Kidney epithelial cell (primary cell): ENCODE data around the gene SYNE1. TPM values are rescaled to one million over a fixed set of nuclear protein-coding genes. Genes with fewer than 3 reads are reported as not detected.

Experiments used
- DNase-seq: peaks from one replicate; pipeline ENCODE4 v3.0.0-alpha.2; 2010; ENCODE audit warnings: low read depth
- H3K27me3 ChIP-seq: 2 replicates; pipeline ENCODE4 v1.6.0; 2011; ENCODE audit warnings: low read length; ENCODE audit not compliant: control insufficient read depth, insufficient read depth
- H3K36me3 ChIP-seq: 2 replicates; pipeline ENCODE4 v1.5.1; 2011; ENCODE audit warnings: low read length; ENCODE audit not compliant: control insufficient read depth, insufficient read depth
- H3K4me3 ChIP-seq: 2 replicates; pipeline ENCODE4 v1.5.1; 2011; ENCODE audit warnings: low read depth, mild to moderate bottlenecking, control low read depth, low read length
- CTCF ChIP-seq: IDR thresholded peaks from 2 replicates; pipeline ENCODE4 v1.5.1; 2011; ENCODE audit warnings: mild to moderate bottlenecking, moderate library complexity, low read length, control low read depth, inconsistent platforms; ENCODE audit not compliant: insufficient read depth, poor library complexity, severe bottlenecking
- total RNA-seq: library from RNA; depleted of rRNA; stranded (reverse); fragments of >200 nt; gene quantifications from 2 replicates; pipeline ENCODE4 v1.2.3, GENCODE V29; 2015

SYNE1 gene
- total RNA-seq, 1 donor from 2014 or later: 43.1 TPM

GRCh38 chr6:152605342-152605741 lies 31.8 kb downstream of the SYNE1 start:
- DNase-seq: no peak
- H3K36me3 ChIP-seq: no peaks in the 10 kb centered on the region
- no peak for TF ChIP-seq CTCF
- no peak overlapping the region for H3K4me3 ChIP-seq
- H3K27me3 ChIP-seq: no peaks in the 10 kb centered on the region

GRCh38 chr6:152603911-152604310 lies 33.3 kb downstream of the SYNE1 start:
- Histone ChIP-seq H3K27me3 (no peaks in the 10 kb centered on the region), H3K4me3 (no peak overlapping the region), H3K36me3 (no peaks in the 10 kb centered on the region)
- no peak for TF ChIP-seq CTCF
- no peak for DNase-seq

- no peak for TF ChIP-seq CTCF
- no peak for DNase-seq
- Histone ChIP-seq H3K36me3 (no peaks in the 10 kb centered on the region), H3K4me3 (no peak overlapping the region), H3K27me3 (no peaks in the 10 kb centered on the region)
Measured at GRCh38 chr6:152600022-152600421, 37.1 kb downstream of the SYNE1 start.

GRCh38 chr6:152598901-152599537 lies 38.1 kb downstream of the SYNE1 start:
- H3K36me3 ChIP-seq: no peaks in the 10 kb centered on the region
- no peaks in the 10 kb centered on the region for H3K27me3 ChIP-seq
- no peak for TF ChIP-seq CTCF
- H3K4me3 ChIP-seq: no peak overlapping the region
- DNase-seq: no peak

GRCh38 chr6:152598421-152598820 lies 38.7 kb downstream of the SYNE1 start:
- H3K36me3 ChIP-seq: no peaks in the 10 kb centered on the region
- no peak for DNase-seq
- no peak for TF ChIP-seq CTCF
- H3K27me3 ChIP-seq: no peaks in the 10 kb centered on the region
- H3K4me3 ChIP-seq: no peak overlapping the region

GRCh38 chr6:152596726-152597125 lies 40.4 kb downstream of the SYNE1 start:
- no peak for TF ChIP-seq CTCF
- no peaks in the 10 kb centered on the region for H3K36me3 ChIP-seq
- no peaks in the 10 kb centered on the region for H3K27me3 ChIP-seq
- DNase-seq: no peak
- no peak overlapping the region for H3K4me3 ChIP-seq
